OCI-LY7 (cell line): ENCODE data around the gene HOTAIR. TPM values are rescaled to one million over a fixed set of nuclear protein-coding genes. Genes with fewer than 3 reads are reported as not detected.
A peak's percentile ranks its signal among the peaks of the same experiment; 100 is the strongest.

Experiments used
- BruUV-seq: library from RNA; stranded (reverse); fragments of 400-500 nt; replicated peaks from 2 replicates; lab custom pipeline; 2021; lab: Mats Ljungman, UMichigan
- CTCF ChIA-PET: fragments of 300-600 bp; sonication (Branson Sonifier 250); formaldehyde crosslinking; loops from one replicate; lab custom pipeline; 2022; ENCODE audit warnings: antibody characterized with exemption; ENCODE audit not compliant: unreplicated experiment; lab: Charles Lee
- POLR2A ChIA-PET: fragments of 300-600 bp; sonication (Branson Sonifier 250); formaldehyde crosslinking; loops from one replicate; lab custom pipeline; 2022; ENCODE audit warnings: antibody characterized with exemption; lab: Charles Lee
- DNase-seq: peaks from one replicate; pipeline ENCODE4 v3.0.0-alpha.2; 2015; ENCODE audit warnings: low spot score
- H2AFZ ChIP-seq: fragments of 200-600 bp; sonication (generic), shearing (Covaris generic); 2 replicates; pipeline ENCODE4 v1.6.1; 2014; ENCODE audit warnings: mild to moderate bottlenecking, antibody characterized with exemption, low read length, moderate library complexity
- H3K27ac ChIP-seq: fragments of 200-600 bp; sonication (generic); 2 replicates; pipeline ENCODE4 v1.5.1; 2014; ENCODE audit warnings: mixed run types, low read depth, mild to moderate bottlenecking, moderate library complexity, low read length, inconsistent platforms; ENCODE audit not compliant: poor library complexity, severe bottlenecking
- H3K36me3 ChIP-seq: fragments of 200-600 bp; sonication (generic); 2 replicates; pipeline ENCODE4 v1.6.1; 2014; ENCODE audit warnings: mild to moderate bottlenecking, antibody characterized with exemption, low read length, moderate library complexity, mixed read lengths; ENCODE audit not compliant: insufficient read depth
- H3K4me1 ChIP-seq: fragments of 200-600 bp; sonication (generic); 2 replicates; pipeline ENCODE4 v1.5.1; 2014; ENCODE audit warnings: mild to moderate bottlenecking, low read length; ENCODE audit not compliant: insufficient read depth, poor library complexity, severe bottlenecking
- H3K4me2 ChIP-seq: fragments of 200-600 bp; sonication (generic); 2 replicates; pipeline ENCODE4 v1.6.1; 2014; ENCODE audit warnings: mild to moderate bottlenecking, low read length
- H3K4me3 ChIP-seq: fragments of 200-600 bp; sonication (generic); 2 replicates; pipeline ENCODE4 v1.5.1; 2014; ENCODE audit warnings: mild to moderate bottlenecking, low read depth, low read length; ENCODE audit not compliant: poor library complexity, severe bottlenecking
- H3K79me2 ChIP-seq: fragments of 200-600 bp; sonication (generic); 2 replicates; pipeline ENCODE4 v1.6.1; 2016; ENCODE audit warnings: low read depth, mild to moderate bottlenecking, low read length, moderate library complexity, mixed read lengths; ENCODE audit not compliant: insufficient read depth
- H3K9me2 ChIP-seq: fragments of 200-600 bp; sonication (generic); 2 replicates; pipeline ENCODE4 v1.6.1; 2016; ENCODE audit warnings: mild to moderate bottlenecking, low read length, mixed read lengths; ENCODE audit not compliant: insufficient read depth
- H3K9me3 ChIP-seq: fragments of 200-600 bp; sonication (generic); 2 replicates; pipeline ENCODE4 v1.6.1; 2014; ENCODE audit warnings: mild to moderate bottlenecking, mixed run types, low read length, mixed read lengths
- H4K20me1 ChIP-seq: fragments of 200-600 bp; sonication (generic); 2 replicates; pipeline ENCODE4 v1.6.1; 2014; ENCODE audit warnings: mild to moderate bottlenecking, antibody characterized with exemption, low read length, moderate library complexity, mixed read lengths; ENCODE audit not compliant: insufficient read depth
- EZH2phosphoT487 ChIP-seq: fragments of 200-600 bp; sonication (generic); IDR thresholded peaks from 2 replicates; pipeline ENCODE4 v1.6.1; 2018; ENCODE audit warnings: low read depth, borderline replicate concordance, mild to moderate bottlenecking, mixed run types, antibody characterized with exemption, low read length, moderate library complexity, mixed read lengths
- intact Hi-C: fragments of 100-400 bp; cut with micrococcal nuclease; formaldehyde crosslinking; loops from one replicate; pipeline ENCODE4 v1.10.0; 2022; ENCODE audit not compliant: unreplicated experiment
- total RNA-seq, 2 experiments: library from RNA; depleted of rRNA in 1 of 2; stranded (reverse); fragments of >200 nt in 1 of 2; shearing (Covaris generic) in 1 of 2; gene quantifications; 2 replicates each; pipeline ENCODE4 v1.2.3, GENCODE V29; 2014 to 2022
- TF ChIP-seq, protein P1 (sequence below): fragments of 200-600 bp; sonication (generic); conservative IDR thresholded peaks from 2 replicates; pipeline ENCODE4 v1.5.1; 2014; ENCODE audit warnings: mild to moderate bottlenecking, antibody characterized with exemption, low read length, moderate library complexity, mixed read lengths

HOTAIR gene
- total RNA-seq, 2 experiments from 2014 or later, result 0.88 to 5.3 TPM

DNA sequence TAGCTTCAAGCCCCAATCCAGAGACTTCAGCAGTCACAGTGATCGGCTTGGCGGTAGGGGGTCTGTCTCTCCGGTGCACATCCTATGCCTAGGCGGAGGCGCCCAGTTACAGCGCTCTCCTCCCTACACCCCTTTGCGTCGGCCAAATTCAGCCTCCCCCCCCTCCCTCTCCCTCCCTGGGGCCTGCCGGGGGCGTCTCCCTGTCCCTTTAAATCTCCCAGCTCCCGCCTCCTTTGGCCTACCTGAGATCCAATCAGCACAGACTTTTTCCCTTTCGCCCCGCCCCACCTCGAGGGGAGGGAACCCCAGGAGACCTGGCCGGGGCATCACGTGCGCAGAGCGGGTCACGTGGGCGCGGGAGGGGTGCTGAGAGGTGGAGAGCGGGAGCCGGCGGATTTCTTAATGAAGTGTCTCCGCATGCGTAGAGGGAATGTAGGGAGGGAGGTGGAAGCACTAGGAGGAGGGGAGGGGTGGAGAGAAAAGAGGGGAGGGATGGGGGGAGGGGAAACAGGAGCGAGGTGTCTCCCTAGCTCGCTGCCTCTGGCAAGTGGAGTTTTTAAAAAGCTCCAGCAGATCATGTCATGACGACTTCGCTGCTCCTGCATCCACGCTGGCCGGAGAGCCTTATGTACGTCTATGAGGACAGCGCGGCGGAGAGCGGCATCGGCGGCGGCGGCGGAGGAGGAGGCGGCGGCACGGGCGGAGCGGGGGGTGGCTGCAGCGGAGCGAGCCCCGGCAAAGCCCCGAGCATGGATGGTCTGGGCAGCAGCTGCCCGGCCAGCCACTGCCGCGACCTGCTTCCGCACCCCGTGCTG lies 36.2 kb downstream of the HOTAIR start, which contains the start of gene HOXC13:
Gene HOXC13, plus strand, starts transcription at position 506 of the 815 bp plus-strand sequence. Its CDS starts 76 bp downstream, at position 582.
- ChIA-PET POLR2A (no interaction called here), CTCF (interaction anchor here (0.6 kb wide), 1 partner anchor 106 kb away, joined by 3 read pairs; no protein-coding TSS in a partner anchor)
- intact Hi-C loops, result no loop called here
- Histone ChIP-seq H3K36me3 (no peaks in the 10 kb centered on the region), H3K4me2 (peak within 1 kb of the TSS; percentile 33), H4K20me1 (no peaks in the 10 kb centered on the region), H3K4me1 (no peaks in the 10 kb centered on the region), H3K9me2 (no peaks in the 10 kb centered on the region), H2AFZ (0 out of 2 replicates have a peak within 1 kb of the TSS, but pooled peaks have one; percentile 37), H3K27ac (no peak within 1 kb of the TSS), H3K79me2 (no peaks in the 10 kb centered on the region), H3K9me3 (no peaks in the 10 kb centered on the region), H3K4me3 (peak within 1 kb of the TSS; percentile 16)
- BruUV-seq, result no TSS peak
- no peak for TF ChIP-seq EZH2phosphoT487
- TF ChIP-seq, protein P1, sequence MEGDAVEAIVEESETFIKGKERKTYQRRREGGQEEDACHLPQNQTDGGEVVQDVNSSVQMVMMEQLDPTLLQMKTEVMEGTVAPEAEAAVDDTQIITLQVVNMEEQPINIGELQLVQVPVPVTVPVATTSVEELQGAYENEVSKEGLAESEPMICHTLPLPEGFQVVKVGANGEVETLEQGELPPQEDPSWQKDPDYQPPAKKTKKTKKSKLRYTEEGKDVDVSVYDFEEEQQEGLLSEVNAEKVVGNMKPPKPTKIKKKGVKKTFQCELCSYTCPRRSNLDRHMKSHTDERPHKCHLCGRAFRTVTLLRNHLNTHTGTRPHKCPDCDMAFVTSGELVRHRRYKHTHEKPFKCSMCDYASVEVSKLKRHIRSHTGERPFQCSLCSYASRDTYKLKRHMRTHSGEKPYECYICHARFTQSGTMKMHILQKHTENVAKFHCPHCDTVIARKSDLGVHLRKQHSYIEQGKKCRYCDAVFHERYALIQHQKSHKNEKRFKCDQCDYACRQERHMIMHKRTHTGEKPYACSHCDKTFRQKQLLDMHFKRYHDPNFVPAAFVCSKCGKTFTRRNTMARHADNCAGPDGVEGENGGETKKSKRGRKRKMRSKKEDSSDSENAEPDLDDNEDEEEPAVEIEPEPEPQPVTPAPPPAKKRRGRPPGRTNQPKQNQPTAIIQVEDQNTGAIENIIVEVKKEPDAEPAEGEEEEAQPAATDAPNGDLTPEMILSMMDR, result no peak
- DNase-seq, result peak; percentile 68

DNA sequence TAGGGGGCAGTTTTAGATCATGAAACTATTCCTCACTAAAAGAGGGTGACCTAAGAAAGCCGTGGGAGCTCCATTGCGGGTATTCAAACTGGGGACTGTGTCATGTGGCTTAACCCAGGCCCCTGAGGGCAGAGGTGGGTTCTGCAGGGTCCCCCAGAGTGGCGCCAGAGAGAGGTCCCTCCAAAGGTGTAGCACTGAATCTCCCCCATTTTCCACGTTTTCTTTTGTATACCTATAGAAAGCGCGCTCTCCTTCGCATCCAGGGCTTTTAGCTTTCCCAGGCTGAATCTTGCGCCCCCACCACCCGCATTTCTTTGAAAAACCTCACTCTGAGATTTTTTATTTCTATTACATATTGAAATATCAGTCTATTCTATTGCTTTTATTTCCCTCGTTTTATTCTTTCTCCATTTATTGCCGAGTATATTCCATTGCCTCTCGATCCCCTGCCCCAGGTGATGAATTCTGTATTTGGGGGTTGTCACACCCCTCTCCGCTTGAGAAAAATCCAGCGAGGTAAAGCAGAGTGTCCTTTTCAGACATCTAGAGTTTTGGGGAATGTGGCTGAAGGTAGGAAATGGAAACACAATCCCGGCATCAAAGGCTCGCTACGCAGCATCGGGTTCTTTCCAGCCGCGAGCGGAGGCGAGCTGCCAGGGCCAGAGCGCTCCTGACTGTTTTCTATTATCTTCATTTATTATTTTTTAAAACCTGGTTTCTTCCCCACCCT lies 37.0 kb downstream of the HOTAIR start:
- Histone ChIP-seq H4K20me1 (no peaks in the 10 kb centered on the region), H3K79me2 (no peaks in the 10 kb centered on the region), H3K4me1 (no peaks in the 10 kb centered on the region), H3K27ac (no peak overlapping the region), H3K9me2 (no peaks in the 10 kb centered on the region), H3K9me3 (no peaks in the 10 kb centered on the region), H3K4me3 (no peak overlapping the region), H3K4me2 (no peak overlapping the region; the same call in 1 of the 2 replicates), H3K36me3 (no peaks in the 10 kb centered on the region), H2AFZ (no peak overlapping the region)
- BruUV-seq, result no TSS peak
- CTCF ChIA-PET, result no interaction called here
- DNase-seq, result no peak
- intact Hi-C loops, result no loop called here
- no peak for TF ChIP-seq EZH2phosphoT487
- TF ChIP-seq, protein P1, result no peak
- POLR2A ChIA-PET, result no interaction called here
